GM12892 (cell line): ENCODE data around the gene CCDC24.

ENCODE experiments used
- POLR2A ChIP-seq: IDR thresholded peaks from 2 replicates; pipeline ENCODE4 v1.6.1; 2011; ENCODE audit warnings: low read depth, low read length, control low read depth
- TAF1 ChIP-seq: IDR thresholded peaks from 2 replicates; pipeline ENCODE4 v1.6.1; 2011; ENCODE audit warnings: low read depth, mild to moderate bottlenecking, control low read depth, low read length, borderline replicate concordance

GRCh38 chr1:43998000-43998378, 6.6 kb downstream of the CCDC24 start:
- no peak for TF ChIP-seq POLR2A
- TF ChIP-seq TAF1 = no peak
